Glutamatergic neuron (in vitro differentiated cells): ENCODE results near the gene FAR1. TPM values are rescaled to one million over a fixed set of nuclear protein-coding genes. Genes with fewer than 3 reads are reported as not detected.

ENCODE experiments used
- DNase-seq: peaks from one replicate; pipeline ENCODE4 v3.0.0; 2022
- H3K27ac Mint-ChIP-seq: one replicate; pipeline ENCODE4 v1.8.0; 2020; ENCODE audit warnings: mild to moderate bottlenecking, mixed read lengths, inconsistent platforms; ENCODE audit not compliant: unreplicated experiment
- H3K27me3 Mint-ChIP-seq: one replicate; pipeline ENCODE4 v1.8.0; 2020; ENCODE audit warnings: mild to moderate bottlenecking, moderate library complexity, mixed read lengths, inconsistent platforms; ENCODE audit not compliant: unreplicated experiment
- H3K36me3 Mint-ChIP-seq: one replicate; pipeline ENCODE4 v1.8.0; 2020; ENCODE audit warnings: mild to moderate bottlenecking, mixed read lengths, inconsistent platforms; ENCODE audit not compliant: unreplicated experiment
- H3K4me1 Mint-ChIP-seq: one replicate; pipeline ENCODE4 v1.8.0; 2020; ENCODE audit warnings: mild to moderate bottlenecking, low read depth, mixed read lengths, inconsistent platforms; ENCODE audit not compliant: unreplicated experiment
- H3K4me3 Mint-ChIP-seq: one replicate; pipeline ENCODE4 v1.8.0; 2020; ENCODE audit warnings: mild to moderate bottlenecking, mixed read lengths, inconsistent platforms; ENCODE audit not compliant: unreplicated experiment
- H3K9me3 Mint-ChIP-seq: one replicate; pipeline ENCODE4 v1.8.0; 2020; ENCODE audit warnings: mild to moderate bottlenecking, moderate library complexity, mixed read lengths, inconsistent platforms; ENCODE audit not compliant: unreplicated experiment
- total RNA-seq: library from RNA; stranded (reverse); fragmentation: NEBNext Ultra II Directional; extraction: Animal tissue kit (Norgen Biotek cat#: 25700); gene quantifications from one replicate; pipeline ENCODE4 v1.2.1, GENCODE V29; 2021; ENCODE audit not compliant: unreplicated experiment
- TF ChIP-seq, protein P1 (sequence below): fragments of 200-600 bp; sonication (generic); IDR thresholded peaks from one replicate; pipeline ENCODE4 v1.5.0; 2021; ENCODE audit not compliant: partially characterized antibody, unreplicated experiment

The FAR1 gene
- total RNA-seq, 1 donor from 2014 or later: 74.4 TPM

DNA sequence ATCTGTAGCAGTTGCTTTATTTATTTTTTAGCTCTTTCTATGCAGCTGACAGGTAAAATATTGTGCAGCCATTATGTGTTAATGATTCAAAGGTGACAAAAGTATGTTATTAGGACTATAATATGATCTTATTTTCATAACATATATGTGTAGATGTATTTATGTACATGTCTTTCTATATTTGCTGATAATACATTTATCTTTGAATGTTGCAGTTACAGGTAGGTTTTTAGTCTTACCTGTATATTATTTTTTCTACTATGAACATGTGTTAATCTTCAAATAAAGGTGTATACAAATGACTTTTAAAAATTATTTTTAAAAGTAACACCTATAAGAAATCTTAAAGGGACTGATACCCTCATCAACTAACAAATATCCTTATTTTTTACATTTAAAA lies 33.6 kb downstream of the FAR1 start:
- no peak for DNase-seq
- no peaks in the 10 kb centered on the region for H3K4me1 Mint-ChIP-seq
- H3K36me3 Mint-ChIP-seq: no peaks in the 10 kb centered on the region
- no peak overlapping the region for H3K4me3 Mint-ChIP-seq
- H3K27me3 Mint-ChIP-seq: no peaks in the 10 kb centered on the region
- TF ChIP-seq, protein P1, sequence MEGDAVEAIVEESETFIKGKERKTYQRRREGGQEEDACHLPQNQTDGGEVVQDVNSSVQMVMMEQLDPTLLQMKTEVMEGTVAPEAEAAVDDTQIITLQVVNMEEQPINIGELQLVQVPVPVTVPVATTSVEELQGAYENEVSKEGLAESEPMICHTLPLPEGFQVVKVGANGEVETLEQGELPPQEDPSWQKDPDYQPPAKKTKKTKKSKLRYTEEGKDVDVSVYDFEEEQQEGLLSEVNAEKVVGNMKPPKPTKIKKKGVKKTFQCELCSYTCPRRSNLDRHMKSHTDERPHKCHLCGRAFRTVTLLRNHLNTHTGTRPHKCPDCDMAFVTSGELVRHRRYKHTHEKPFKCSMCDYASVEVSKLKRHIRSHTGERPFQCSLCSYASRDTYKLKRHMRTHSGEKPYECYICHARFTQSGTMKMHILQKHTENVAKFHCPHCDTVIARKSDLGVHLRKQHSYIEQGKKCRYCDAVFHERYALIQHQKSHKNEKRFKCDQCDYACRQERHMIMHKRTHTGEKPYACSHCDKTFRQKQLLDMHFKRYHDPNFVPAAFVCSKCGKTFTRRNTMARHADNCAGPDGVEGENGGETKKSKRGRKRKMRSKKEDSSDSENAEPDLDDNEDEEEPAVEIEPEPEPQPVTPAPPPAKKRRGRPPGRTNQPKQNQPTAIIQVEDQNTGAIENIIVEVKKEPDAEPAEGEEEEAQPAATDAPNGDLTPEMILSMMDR: no peak
- no peaks in the 10 kb centered on the region for H3K9me3 Mint-ChIP-seq
- H3K27ac Mint-ChIP-seq: no peak overlapping the region

DNA sequence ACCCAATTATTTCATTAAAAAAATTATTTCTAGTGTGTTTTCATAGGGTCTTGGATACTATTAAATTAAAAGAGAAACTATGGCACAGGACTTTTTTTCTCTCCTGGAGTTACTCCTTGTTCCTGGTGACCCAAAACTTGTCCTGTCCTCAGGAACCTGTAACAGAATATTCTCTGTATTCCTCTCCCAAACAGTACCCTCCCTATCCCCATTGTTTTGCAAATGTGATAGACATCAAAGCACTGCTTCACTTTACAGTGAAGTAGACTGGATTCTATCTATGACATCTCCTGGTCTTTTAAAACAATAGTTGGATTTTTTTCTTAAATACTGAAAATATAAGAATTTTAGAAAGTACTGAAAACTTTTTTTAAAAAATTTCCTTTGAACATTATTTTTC lies 37.2 kb downstream of the FAR1 start:
- TF ChIP-seq, protein P1: no peak
- DNase-seq: no peak
- no peaks in the 10 kb centered on the region for H3K4me1 Mint-ChIP-seq
- no peaks in the 10 kb centered on the region for H3K9me3 Mint-ChIP-seq
- H3K4me3 Mint-ChIP-seq: no peak overlapping the region
- H3K36me3 Mint-ChIP-seq: no peaks in the 10 kb centered on the region
- no peak overlapping the region for H3K27ac Mint-ChIP-seq
- no peaks in the 10 kb centered on the region for H3K27me3 Mint-ChIP-seq

DNA sequence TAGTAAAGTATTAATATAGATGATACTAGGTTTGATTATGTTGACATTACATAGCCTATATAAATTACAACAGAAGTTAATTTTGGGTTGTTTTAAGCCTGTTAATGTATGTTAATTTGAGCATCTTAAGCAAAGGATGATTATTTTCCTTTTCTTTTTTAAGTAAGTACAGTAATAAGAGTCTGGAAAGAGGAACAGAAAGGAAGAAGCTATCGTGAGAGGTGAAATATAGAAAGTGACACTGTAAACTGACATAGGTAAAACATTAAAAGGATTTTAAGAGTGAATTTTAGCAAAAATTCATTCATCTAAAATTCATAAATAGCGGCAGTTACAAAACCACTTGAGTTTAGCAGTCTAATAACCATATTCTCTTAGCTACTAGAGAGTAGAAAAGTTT lies 45.5 kb downstream of the FAR1 start:
- no peaks in the 10 kb centered on the region for H3K9me3 Mint-ChIP-seq
- TF ChIP-seq, protein P1: no peak
- H3K4me1 Mint-ChIP-seq: no peaks in the 10 kb centered on the region
- no peak overlapping the region for H3K27ac Mint-ChIP-seq
- H3K27me3 Mint-ChIP-seq: no peaks in the 10 kb centered on the region
- no peak overlapping the region for H3K4me3 Mint-ChIP-seq
- no peak for DNase-seq
- no peaks in the 10 kb centered on the region for H3K36me3 Mint-ChIP-seq

DNA sequence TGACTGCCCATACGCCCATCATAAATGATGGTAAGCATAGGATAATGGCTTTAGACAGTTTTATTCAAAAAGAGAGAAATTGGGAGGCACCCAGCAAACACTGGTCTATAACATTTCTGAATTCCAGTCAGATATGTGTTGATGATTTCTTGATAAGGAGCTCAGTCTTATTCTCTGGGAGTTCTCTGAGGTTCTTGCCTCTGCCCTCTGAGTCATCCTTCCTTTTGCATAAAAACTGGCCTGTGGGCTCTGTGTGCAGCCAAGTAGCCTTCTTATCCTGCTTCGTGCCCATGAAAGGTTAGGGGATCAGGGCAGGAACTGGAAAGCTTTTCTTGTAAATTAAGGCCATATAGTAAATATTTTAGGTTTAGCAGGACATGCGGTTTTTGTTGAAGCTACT lies 48.9 kb downstream of the FAR1 start:
- no peaks in the 10 kb centered on the region for H3K9me3 Mint-ChIP-seq
- H3K27me3 Mint-ChIP-seq: no peaks in the 10 kb centered on the region
- H3K27ac Mint-ChIP-seq: no peak overlapping the region
- TF ChIP-seq, protein P1: no peak
- no peaks in the 10 kb centered on the region for H3K36me3 Mint-ChIP-seq
- DNase-seq: no peak
- no peaks in the 10 kb centered on the region for H3K4me1 Mint-ChIP-seq
- no peak overlapping the region for H3K4me3 Mint-ChIP-seq

DNA sequence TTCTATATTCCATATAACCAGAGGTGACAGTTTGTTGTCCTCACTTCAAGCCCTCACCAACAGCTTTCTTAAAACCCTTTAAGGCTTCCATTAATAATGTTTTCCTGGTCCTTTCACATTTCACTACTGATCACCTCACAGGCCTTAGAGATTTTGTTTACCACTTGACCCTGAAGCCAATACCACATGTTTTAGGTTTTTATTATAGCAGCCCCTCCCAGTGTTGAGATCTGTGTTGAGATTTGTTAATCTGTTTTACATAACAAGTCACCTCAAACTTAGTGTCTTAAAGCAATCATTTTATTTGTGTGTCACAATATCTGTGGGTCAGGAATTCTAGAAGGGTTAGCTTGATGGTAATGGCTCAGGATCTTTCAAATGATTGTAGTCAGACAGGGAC lies 49.9 kb downstream of the FAR1 start:
- no peak overlapping the region for H3K4me3 Mint-ChIP-seq
- H3K4me1 Mint-ChIP-seq: no peaks in the 10 kb centered on the region
- H3K36me3 Mint-ChIP-seq: peaks cover 2% of the 10 kb centered on the region
- TF ChIP-seq, protein P1: no peak
- no peaks in the 10 kb centered on the region for H3K9me3 Mint-ChIP-seq
- H3K27ac Mint-ChIP-seq: no peak overlapping the region
- no peaks in the 10 kb centered on the region for H3K27me3 Mint-ChIP-seq
- no peak for DNase-seq
